H9 (cell line): ENCODE data around the gene CD79A. TPM values are rescaled to one million over a fixed set of nuclear protein-coding genes. Genes with fewer than 3 reads are reported as not detected.

Experiments used
- DNase-seq: peaks from one replicate; pipeline ENCODE4 v3.0.0-alpha.2; 2017
- H2AFZ ChIP-seq: one replicate; pipeline ENCODE4 v1.6.1; 2013; ENCODE audit warnings: mild to moderate bottlenecking, low read length, control low read depth, moderate library complexity
- H2AK5ac ChIP-seq: 2 replicates; pipeline ENCODE4 v1.6.1; 2013; ENCODE audit warnings: low read length, control low read depth, mixed read lengths; ENCODE audit not compliant: insufficient read length
- H2BK120ac ChIP-seq: one replicate; pipeline ENCODE4 v1.6.1; 2013; ENCODE audit warnings: low read depth, mild to moderate bottlenecking, low read length, control low read depth, inconsistent platforms; ENCODE audit not compliant: poor library complexity, severe bottlenecking
- H2BK12ac ChIP-seq: 2 replicates; pipeline ENCODE4 v1.6.1; 2013; ENCODE audit warnings: low read length, control low read depth, mixed read lengths, low read depth; ENCODE audit not compliant: insufficient read length
- H2BK15ac ChIP-seq: 2 replicates; pipeline ENCODE4 v1.6.1; 2013; ENCODE audit warnings: low read depth, low read length, control low read depth
- H2BK20ac ChIP-seq: one replicate; pipeline ENCODE4 v1.6.1; 2013; ENCODE audit warnings: low read depth, mild to moderate bottlenecking, low read length, control low read depth, inconsistent platforms; ENCODE audit not compliant: poor library complexity, severe bottlenecking
- H2BK5ac ChIP-seq: 2 replicates; pipeline ENCODE4 v1.6.1; 2013; ENCODE audit warnings: low read length, control low read depth, mixed read lengths; ENCODE audit not compliant: insufficient read length
- H3K14ac ChIP-seq: 2 replicates; pipeline ENCODE4 v1.6.1; 2013; ENCODE audit warnings: low read length, control low read depth; ENCODE audit not compliant: insufficient read depth
- H3K18ac ChIP-seq: 2 replicates; pipeline ENCODE4 v1.6.1; 2013; ENCODE audit warnings: low read depth, mild to moderate bottlenecking, mixed read lengths, low read length, control low read depth; ENCODE audit not compliant: insufficient read length
- H3K23ac ChIP-seq: 2 replicates; pipeline ENCODE4 v1.6.1; 2013; ENCODE audit warnings: low read length, control low read depth, mixed read lengths, low read depth; ENCODE audit not compliant: insufficient read length
- H3K23me2 ChIP-seq: 2 replicates; pipeline ENCODE4 v1.6.1; 2013; ENCODE audit warnings: low read depth, mild to moderate bottlenecking, mixed read lengths, low read length, control low read depth; ENCODE audit not compliant: insufficient read length, poor library complexity, severe bottlenecking
- H3K27ac ChIP-seq: 2 replicates; pipeline ENCODE4 v1.5.1; 2013; ENCODE audit warnings: low read length, control low read depth, mixed read lengths, low read depth; ENCODE audit not compliant: insufficient read length
- H3K27me3 ChIP-seq: 2 replicates; pipeline ENCODE4 v1.6.1; 2013; ENCODE audit warnings: low read length, control low read depth, inconsistent platforms; ENCODE audit not compliant: insufficient read depth
- H3K4ac ChIP-seq: 2 replicates; pipeline ENCODE4 v1.6.1; 2013; ENCODE audit warnings: low read depth, mild to moderate bottlenecking, control low read depth, inconsistent platforms, low read length, moderate library complexity
- H3K4me1 ChIP-seq: 2 replicates; pipeline ENCODE4 v1.6.1; 2013; ENCODE audit warnings: low read length, control low read depth, inconsistent platforms; ENCODE audit not compliant: insufficient read depth
- H3K4me2 ChIP-seq: 2 replicates; pipeline ENCODE4 v1.6.1; 2013; ENCODE audit warnings: low read length, control low read depth, mixed read lengths; ENCODE audit not compliant: insufficient read length, insufficient read depth
- H3K56ac ChIP-seq: 2 replicates; pipeline ENCODE4 v1.6.1; 2013; ENCODE audit warnings: low read depth, mild to moderate bottlenecking, mixed read lengths, low read length, control low read depth; ENCODE audit not compliant: insufficient read length
- H3K79me1 ChIP-seq: 2 replicates; pipeline ENCODE4 v1.6.1; 2013; ENCODE audit warnings: low read depth, mild to moderate bottlenecking, moderate library complexity, low read length, control low read depth, inconsistent platforms; ENCODE audit not compliant: insufficient read depth, poor library complexity, severe bottlenecking
- H3K79me2 ChIP-seq: 2 replicates; pipeline ENCODE4 v1.6.1; 2013; ENCODE audit warnings: low read length, control low read depth, inconsistent platforms; ENCODE audit not compliant: insufficient read depth
- H3K9ac ChIP-seq: 2 replicates; pipeline ENCODE4 v1.6.1; 2013; ENCODE audit warnings: low read length, control low read depth, mixed read lengths; ENCODE audit not compliant: insufficient read length; ENCODE audit errors: extremely low read depth
- H3K9me3 ChIP-seq: one replicate; pipeline ENCODE4 v1.6.1; 2013; ENCODE audit warnings: low read depth, low read length, inconsistent platforms; ENCODE audit not compliant: control insufficient read depth
- H3T11ph ChIP-seq: one replicate; pipeline ENCODE4 v1.6.1; 2013; ENCODE audit warnings: mild to moderate bottlenecking, low read length, control low read depth, inconsistent platforms
- H4K20me1 ChIP-seq: one replicate; pipeline ENCODE4 v1.6.1; 2013; ENCODE audit not compliant: control insufficient read depth, insufficient read length, insufficient read depth
- H4K5ac ChIP-seq: 2 replicates; pipeline ENCODE4 v1.6.1; 2013; ENCODE audit warnings: low read depth, mild to moderate bottlenecking, mixed read lengths, low read length, control low read depth; ENCODE audit not compliant: insufficient read length
- H4K8ac ChIP-seq: replicated peaks from 2 replicates; pipeline ENCODE4 v1.6.1; 2013; ENCODE audit warnings: low read length, control low read depth, mixed read lengths, low read depth; ENCODE audit not compliant: insufficient read length
- H4K91ac ChIP-seq: 2 replicates; pipeline ENCODE4 v1.6.1; 2013; ENCODE audit warnings: low read depth, mild to moderate bottlenecking, moderate library complexity, mixed read lengths, low read length, control low read depth; ENCODE audit not compliant: insufficient read length
- H3K27ac Mint-ChIP-seq, 3 experiments: 2 replicates in 2 of 3; 3 replicates in 1 of 3; pipeline ENCODE4 v1.8.0; 2020 to 2021; ENCODE audit warnings: mixed read lengths in 3 of 3, mild to moderate bottlenecking in 1 of 3, moderate library complexity in 1 of 3
- H3K27me3 Mint-ChIP-seq: 2 replicates; pipeline ENCODE4 v1.8.0; 2021; ENCODE audit warnings: low read depth, mild to moderate bottlenecking, moderate library complexity, mixed read lengths
- H3K36me3 Mint-ChIP-seq, 3 experiments: 2 replicates in 2 of 3; 3 replicates in 1 of 3; pipeline ENCODE4 v1.8.0; 2020 to 2021; ENCODE audit warnings: low read depth in 3 of 3, mixed read lengths in 3 of 3; ENCODE audit not compliant: insufficient read depth in 1 of 3
- H3K4me1 Mint-ChIP-seq, 2 experiments: 2 replicates each; pipeline ENCODE4 v1.8.0; 2020; ENCODE audit warnings: mixed read lengths in 2 of 2
- H3K4me3 Mint-ChIP-seq, 2 experiments: 2 replicates in 1 of 2; 3 replicates in 1 of 2; pipeline ENCODE4 v1.8.0; 2020 to 2021; ENCODE audit warnings: mild to moderate bottlenecking in 2 of 2, mixed read lengths in 2 of 2, moderate library complexity in 1 of 2
- H3K9me3 Mint-ChIP-seq, 2 experiments: 2 replicates in 1 of 2; 3 replicates in 1 of 2; pipeline ENCODE4 v1.8.0; 2020; ENCODE audit warnings: mild to moderate bottlenecking in 2 of 2, mixed read lengths in 2 of 2, moderate library complexity in 1 of 2
- WGBS: extraction: QIAGEN DNeasy Blood & Tissue Kit; methylation state at CpG from one replicate; pipeline ENCODE4 v1.1.7; 2013; ENCODE audit warnings: missing lambda C conversion rate, low lambda C conversion rate, mixed read lengths; ENCODE audit not compliant: insufficient read length; ENCODE audit errors: extremely low coverage; 5-methylcytosine and 5-hydroxymethylcytosine counted together
- total RNA-seq: library from RNA; stranded (reverse); gene quantifications from 2 replicates; pipeline ENCODE4 v1.2.1, GENCODE V29; 2021
- TF ChIP-seq, protein P1 (sequence below): fragments of 200-600 bp; sonication (generic); conservative IDR thresholded peaks from 3 replicates; pipeline ENCODE4 v1.8.0; 2021; ENCODE audit warnings: antibody characterized with exemption, mild to moderate bottlenecking

Gene CD79A
- total RNA-seq, 1 experiment from 2014 or later, result 0.22 TPM

DNA sequence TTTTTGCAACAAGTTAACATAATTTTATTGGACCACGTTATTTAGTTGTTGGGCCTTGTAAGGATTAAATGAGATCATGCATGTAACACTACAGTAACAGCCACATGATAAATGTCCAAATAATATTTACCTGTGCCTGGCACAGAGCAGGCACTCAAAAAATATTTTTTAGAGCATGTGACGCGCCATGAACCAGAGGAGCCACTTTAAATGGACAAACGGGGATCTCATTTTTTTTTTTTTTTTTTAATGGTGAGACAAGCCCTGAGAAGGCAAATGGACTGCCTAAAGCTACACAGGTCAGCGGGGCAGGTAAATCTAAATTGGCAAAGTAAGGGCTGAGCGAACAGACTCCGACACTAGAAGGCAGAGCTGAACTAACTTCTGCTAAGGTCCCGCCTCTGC, 17.9 kb upstream of the CD79A start:
- H4K20me1 ChIP-seq, result no peaks in the 10 kb centered on the region
- Mint-ChIP-seq H3K4me1 (peaks cover 28 to 33% of the 10 kb centered on the region in 2 experiments), H3K9me3 (no peaks in the 10 kb centered on the region; a peak in 2 of 5 replicates), H3K36me3 (peaks cover 35 to 38% (median 38%) of the 10 kb centered on the region in 3 experiments), H3K4me3 (peak overlapping the region; percentile 84 to 95), H3K27me3 (peaks cover 24% of the 10 kb centered on the region), H3K27ac (peak overlapping the region; percentile 77 to 100 (median 86); a peak in 3 of 7 replicates)
- H3K23ac ChIP-seq, result no peak overlapping the region
- H2BK15ac ChIP-seq, result no peak overlapping the region
- H3K79me2 ChIP-seq, result peaks cover 25% of the 10 kb centered on the region
- no peak overlapping the region for H2BK20ac ChIP-seq
- H2AFZ ChIP-seq, result no peak overlapping the region
- H2AK5ac ChIP-seq, result no peak overlapping the region
- no peak for DNase-seq
- H3K9ac ChIP-seq, result no peak overlapping the region
- H2BK12ac ChIP-seq, result no peak overlapping the region
- no peak overlapping the region for H3K18ac ChIP-seq
- H3K27me3 ChIP-seq, result no peaks in the 10 kb centered on the region
- H2BK5ac ChIP-seq, result no peak overlapping the region
- WGBS, result no CpG with 5 or more reads among the region's 8 CpGs
- TF ChIP-seq, protein P1, sequence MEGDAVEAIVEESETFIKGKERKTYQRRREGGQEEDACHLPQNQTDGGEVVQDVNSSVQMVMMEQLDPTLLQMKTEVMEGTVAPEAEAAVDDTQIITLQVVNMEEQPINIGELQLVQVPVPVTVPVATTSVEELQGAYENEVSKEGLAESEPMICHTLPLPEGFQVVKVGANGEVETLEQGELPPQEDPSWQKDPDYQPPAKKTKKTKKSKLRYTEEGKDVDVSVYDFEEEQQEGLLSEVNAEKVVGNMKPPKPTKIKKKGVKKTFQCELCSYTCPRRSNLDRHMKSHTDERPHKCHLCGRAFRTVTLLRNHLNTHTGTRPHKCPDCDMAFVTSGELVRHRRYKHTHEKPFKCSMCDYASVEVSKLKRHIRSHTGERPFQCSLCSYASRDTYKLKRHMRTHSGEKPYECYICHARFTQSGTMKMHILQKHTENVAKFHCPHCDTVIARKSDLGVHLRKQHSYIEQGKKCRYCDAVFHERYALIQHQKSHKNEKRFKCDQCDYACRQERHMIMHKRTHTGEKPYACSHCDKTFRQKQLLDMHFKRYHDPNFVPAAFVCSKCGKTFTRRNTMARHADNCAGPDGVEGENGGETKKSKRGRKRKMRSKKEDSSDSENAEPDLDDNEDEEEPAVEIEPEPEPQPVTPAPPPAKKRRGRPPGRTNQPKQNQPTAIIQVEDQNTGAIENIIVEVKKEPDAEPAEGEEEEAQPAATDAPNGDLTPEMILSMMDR, result no peak
- H3K4me1 ChIP-seq, result no peaks in the 10 kb centered on the region; the same call in 1 of the 2 replicates
- no peak overlapping the region for H4K8ac ChIP-seq
- no peak overlapping the region for H3K4ac ChIP-seq
- H4K5ac ChIP-seq, result no peak overlapping the region
- H3K27ac ChIP-seq, result no peak overlapping the region
- peaks cover 12% of the 10 kb centered on the region for H3K79me1 ChIP-seq
- H2BK120ac ChIP-seq, result no peak overlapping the region
- H3K14ac ChIP-seq, result no peak overlapping the region
- no peak overlapping the region for H3T11ph ChIP-seq
- peaks cover 9% of the 10 kb centered on the region for H3K23me2 ChIP-seq
- H3K4me2 ChIP-seq, result peak overlapping the region; percentile 17
- no peak overlapping the region for H3K56ac ChIP-seq
- H3K9me3 ChIP-seq, result no peaks in the 10 kb centered on the region
- no peak overlapping the region for H4K91ac ChIP-seq
